HG03039 (cell line): ENCODE results near the gene LRRC8D.

Experiments
- ATAC-seq: cut with Tn5 transposase; IDR thresholded peaks from one replicate; pipeline ENCODE4 v1.9.1; 2021; ENCODE audit warnings: mild to moderate bottlenecking, moderate library complexity; ENCODE audit not compliant: unreplicated experiment

The LRRC8D gene

GRCh38 chr1:89806616-89807015, 14.2 kb upstream of the LRRC8D start:
- no peak for ATAC-seq

GRCh38 chr1:89807503-89807902, 13.3 kb upstream of the LRRC8D start:
- no peak for ATAC-seq

- no peak for ATAC-seq
Measured at GRCh38 chr1:89807983-89808382, 12.8 kb upstream of the LRRC8D start.

GRCh38 chr1:89808441-89809117, 12.3 kb upstream of the LRRC8D start:
- ATAC-seq, result no peak

GRCh38 chr1:89809556-89809955, 11.3 kb upstream of the LRRC8D start:
- ATAC-seq, result no peak

- ATAC-seq, result no peak
Measured at GRCh38 chr1:89810302-89810701, 10.5 kb upstream of the LRRC8D start.

- ATAC-seq, result no peak
Measured at GRCh38 chr1:89810880-89811279, 10.0 kb upstream of the LRRC8D start.

- ATAC-seq, result no peak
Measured at GRCh38 chr1:89812992-89813391, 7.8 kb upstream of the LRRC8D start.

GRCh38 chr1:89815040-89815439, 5.8 kb upstream of the LRRC8D start:
- ATAC-seq, result no peak

GRCh38 chr1:89815611-89816010, 5.2 kb upstream of the LRRC8D start:
- ATAC-seq, result no peak

- no peak for ATAC-seq
Measured at GRCh38 chr1:89816366-89816765, 4.5 kb upstream of the LRRC8D start.

- peak; percentile 50 for ATAC-seq
Measured at GRCh38 chr1:89821322-89822108, 683 bp downstream of the LRRC8D start.

GRCh38 chr1:89822109-89822962, 1.5 kb downstream of the LRRC8D start:
- no peak for ATAC-seq

GRCh38 chr1:89822999-89823628, 2.3 kb downstream of the LRRC8D start:
- ATAC-seq, result no peak

- no peak for ATAC-seq
Measured at GRCh38 chr1:89823679-89824292, 3.0 kb downstream of the LRRC8D start.

- ATAC-seq, result no peak
Measured at GRCh38 chr1:89826594-89826993, 5.8 kb downstream of the LRRC8D start.

GRCh38 chr1:89827330-89827729, 6.5 kb downstream of the LRRC8D start:
- ATAC-seq, result no peak

GRCh38 chr1:89827902-89828301, 7.1 kb downstream of the LRRC8D start:
- no peak for ATAC-seq

- ATAC-seq, result no peak
Measured at GRCh38 chr1:89829186-89829585, 8.4 kb downstream of the LRRC8D start.

- no peak for ATAC-seq
Measured at GRCh38 chr1:89831462-89832120, 10.8 kb downstream of the LRRC8D start.
